Large intestine (tissue), 12 donors: ENCODE results near the gene PMF1. TPM values are rescaled to one million over a fixed set of nuclear protein-coding genes. Genes with fewer than 3 reads are reported as not detected.

Source experiments
- DNase-seq, 2 donors: peaks; one replicate each; pipeline versions ENCODE4 v3.0.0 to v3.0.0-alpha.2; 2013
- H3K27ac ChIP-seq: one replicate; pipeline ENCODE4 v1.5.1; 2013; ENCODE audit warnings: low read length
- H3K27me3 ChIP-seq: 2 replicates; pipeline ENCODE4 v1.6.1; 2013; ENCODE audit warnings: low read length; ENCODE audit not compliant: control insufficient read depth, insufficient read depth
- H3K36me3 ChIP-seq: 2 replicates; pipeline ENCODE4 v1.6.1; 2013; ENCODE audit warnings: low read length; ENCODE audit not compliant: control insufficient read depth, insufficient read depth
- H3K4me1 ChIP-seq: one replicate; pipeline ENCODE4 v1.6.1; 2013; ENCODE audit warnings: low read length; ENCODE audit not compliant: control insufficient read depth, insufficient read depth
- H3K4me3 ChIP-seq: one replicate; pipeline ENCODE4 v1.5.1; 2013; ENCODE audit warnings: low read length
- H3K9me3 ChIP-seq: one replicate; pipeline ENCODE4 v1.6.1; 2013; ENCODE audit warnings: mild to moderate bottlenecking, low read depth, low read length, moderate library complexity; ENCODE audit not compliant: control insufficient read depth
- WGBS: methylation state at CpG from one replicate; pipeline ENCODE4 v1.1.5; 2013; ENCODE audit warnings: low lambda C conversion rate; ENCODE audit not compliant: insufficient coverage; 5-methylcytosine and 5-hydroxymethylcytosine counted together
- long read RNA-seq, 11 donors: transcript quantifications; one replicate each; lab custom pipeline, GENCODE V29; 2026
- polyA plus RNA-seq: library from polyadenylated mRNA; unstranded; fragments of 120-200 nt; gene quantifications from one replicate; pipeline ENCODE4 v1.2.1, GENCODE V29; 2013

PMF1 gene, protein sequence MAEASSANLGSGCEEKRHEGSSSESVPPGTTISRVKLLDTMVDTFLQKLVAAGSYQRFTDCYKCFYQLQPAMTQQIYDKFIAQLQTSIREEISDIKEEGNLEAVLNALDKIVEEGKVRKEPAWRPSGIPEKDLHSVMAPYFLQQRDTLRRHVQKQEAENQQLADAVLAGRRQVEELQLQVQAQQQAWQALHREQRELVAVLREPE
- 63.4 TPM for polyA plus RNA-seq
- long read RNA-seq, donor 1, transcript PMF1-202 (5 exons, 1,068 nt), result major isoform, 6 of 25 reads
- long read RNA-seq, donor 1, partial matches to known transcripts, result 19 of 25 reads
- long read RNA-seq, donor 1, other reads (novel, unspliced or antisense), result 0 of 25 reads
- long read RNA-seq, donor 2, transcript PMF1-202 (5 exons, 1,068 nt), result major isoform, 31 of 45 reads
- long read RNA-seq, donor 2, partial matches to known transcripts, result 9 of 45 reads
- long read RNA-seq, donor 2, other reads (novel, unspliced or antisense), result 0 of 45 reads
- long read RNA-seq, donor 3, result 0 reads
- long read RNA-seq, donor 4, partial matches to known transcripts, result 0 of 2 reads
- long read RNA-seq, donor 4, other reads (novel, unspliced or antisense), result 0 of 2 reads
- long read RNA-seq, donor 5, transcript PMF1-202 (5 exons, 1,068 nt), result major isoform, 21 of 45 reads
- long read RNA-seq, donor 5, partial matches to known transcripts, result 24 of 45 reads
- long read RNA-seq, donor 5, other reads (novel, unspliced or antisense), result 0 of 45 reads
- long read RNA-seq, donor 6, transcript PMF1-202 (5 exons, 1,068 nt), result major isoform, 23 of 41 reads
- long read RNA-seq, donor 6, partial matches to known transcripts, result 17 of 41 reads
- long read RNA-seq, donor 6, other reads (novel, unspliced or antisense), result 0 of 41 reads
- long read RNA-seq, donor 7, transcript PMF1-202 (5 exons, 1,068 nt), result major isoform, 12 of 18 reads
- long read RNA-seq, donor 7, partial matches to known transcripts, result 6 of 18 reads
- long read RNA-seq, donor 7, other reads (novel, unspliced or antisense), result 0 of 18 reads
- long read RNA-seq, donor 8, transcript PMF1-202 (5 exons, 1,068 nt), result major isoform, 16 of 62 reads
- long read RNA-seq, donor 8, partial matches to known transcripts, result 39 of 62 reads
- long read RNA-seq, donor 8, other reads (novel, unspliced or antisense), result 0 of 62 reads
- long read RNA-seq, donor 9, transcript PMF1-202 (5 exons, 1,068 nt), result major isoform, 25 of 25 reads
- long read RNA-seq, donor 9, partial matches to known transcripts, result 0 of 25 reads
- long read RNA-seq, donor 9, other reads (novel, unspliced or antisense), result 0 of 25 reads
- long read RNA-seq, donor 10, transcript PMF1-202 (5 exons, 1,068 nt), result major isoform, 31 of 35 reads
- long read RNA-seq, donor 10, partial matches to known transcripts, result 0 of 35 reads
- long read RNA-seq, donor 10, other reads (novel, unspliced or antisense), result 0 of 35 reads
- long read RNA-seq, donor 11, transcript PMF1-202 (5 exons, 1,068 nt), result major isoform, 12 of 30 reads
- long read RNA-seq, donor 11, partial matches to known transcripts, result 18 of 30 reads
- long read RNA-seq, donor 11, other reads (novel, unspliced or antisense), result 0 of 30 reads

DNA sequence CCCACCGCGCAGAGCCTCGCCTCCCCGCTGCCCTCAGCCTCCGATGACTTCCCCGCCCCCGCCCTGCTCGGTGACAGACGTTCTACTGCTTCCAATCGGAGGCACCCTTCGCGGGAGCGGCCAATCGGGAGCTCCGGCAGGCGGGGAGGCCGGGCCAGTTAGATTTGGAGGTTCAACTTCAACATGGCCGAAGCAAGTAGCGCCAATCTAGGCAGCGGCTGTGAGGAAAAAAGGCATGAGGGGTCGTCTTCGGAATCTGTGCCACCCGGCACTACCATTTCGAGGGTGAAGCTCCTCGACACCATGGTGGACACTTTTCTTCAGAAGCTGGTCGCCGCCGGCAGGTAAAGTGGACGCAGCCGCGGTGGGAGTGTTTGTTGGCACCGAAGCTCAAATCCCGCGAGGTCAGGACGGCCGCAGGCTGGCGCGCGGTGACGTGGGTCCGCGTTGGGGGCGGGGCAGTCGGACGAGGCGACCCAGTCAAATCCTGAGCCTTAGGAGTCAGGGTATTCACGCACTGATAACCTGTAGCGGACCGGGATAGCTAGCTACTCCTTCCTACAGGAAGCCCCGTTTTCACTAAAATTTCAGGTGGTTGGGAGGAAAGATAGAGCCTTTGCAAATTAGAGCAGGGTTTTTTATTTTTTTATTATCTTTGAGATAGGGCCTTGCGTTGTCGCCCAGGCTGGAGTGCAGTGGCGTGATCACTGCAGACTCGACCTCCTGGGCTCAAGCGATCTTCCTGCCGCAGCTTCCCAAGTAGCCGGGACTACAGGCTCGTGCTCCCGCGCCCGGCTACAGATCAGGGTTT, at the start of gene PMF1:
TSS of gene PMF1 (plus strand) at position 175 of the 811 bp plus-strand sequence. CDS start at position 184, 9 bp downstream.
- WGBS, result no CpG with 5 or more reads among the region's 61 CpGs
- peak; percentile 96 to 99 for DNase-seq
- Histone ChIP-seq H3K27ac (peak within 1 kb of the TSS; percentile 94), H3K36me3 (peaks cover 56% of the 10 kb centered on the region), H3K9me3 (peaks cover 2% of the 10 kb centered on the region), H3K4me1 (peaks cover 9% of the 10 kb centered on the region), H3K4me3 (peak within 1 kb of the TSS; percentile 71), H3K27me3 (no peaks in the 10 kb centered on the region)

DNA sequence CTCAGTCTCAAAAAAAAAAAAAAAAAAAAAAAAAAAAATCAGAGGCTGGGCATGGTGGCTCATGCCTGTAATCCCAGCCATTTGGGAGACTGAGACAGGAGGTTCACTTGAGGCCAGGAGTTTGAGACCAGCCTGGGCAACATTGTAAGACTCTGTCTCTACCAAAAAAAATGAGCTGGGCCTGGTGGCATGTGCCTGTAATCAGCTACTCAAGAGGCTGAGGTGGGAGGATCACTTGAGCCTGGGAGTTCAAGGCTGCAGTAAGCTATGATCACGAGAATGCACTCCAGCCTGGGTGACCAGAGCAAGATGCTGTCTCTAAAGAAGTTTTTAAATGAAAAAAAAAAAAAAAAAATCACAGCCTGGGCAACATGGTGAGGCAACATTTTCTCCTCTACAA, 49.1 kb upstream of the PMF1 start:
- no CpG with 5 or more reads among the region's 1 CpG for WGBS
- Histone ChIP-seq H3K4me3 (no peak overlapping the region), H3K27ac (no peak overlapping the region), H3K36me3 (no peaks in the 10 kb centered on the region), H3K4me1 (peaks cover 9% of the 10 kb centered on the region), H3K27me3 (no peaks in the 10 kb centered on the region), H3K9me3 (no peaks in the 10 kb centered on the region)
- DNase-seq, result no peak

DNA sequence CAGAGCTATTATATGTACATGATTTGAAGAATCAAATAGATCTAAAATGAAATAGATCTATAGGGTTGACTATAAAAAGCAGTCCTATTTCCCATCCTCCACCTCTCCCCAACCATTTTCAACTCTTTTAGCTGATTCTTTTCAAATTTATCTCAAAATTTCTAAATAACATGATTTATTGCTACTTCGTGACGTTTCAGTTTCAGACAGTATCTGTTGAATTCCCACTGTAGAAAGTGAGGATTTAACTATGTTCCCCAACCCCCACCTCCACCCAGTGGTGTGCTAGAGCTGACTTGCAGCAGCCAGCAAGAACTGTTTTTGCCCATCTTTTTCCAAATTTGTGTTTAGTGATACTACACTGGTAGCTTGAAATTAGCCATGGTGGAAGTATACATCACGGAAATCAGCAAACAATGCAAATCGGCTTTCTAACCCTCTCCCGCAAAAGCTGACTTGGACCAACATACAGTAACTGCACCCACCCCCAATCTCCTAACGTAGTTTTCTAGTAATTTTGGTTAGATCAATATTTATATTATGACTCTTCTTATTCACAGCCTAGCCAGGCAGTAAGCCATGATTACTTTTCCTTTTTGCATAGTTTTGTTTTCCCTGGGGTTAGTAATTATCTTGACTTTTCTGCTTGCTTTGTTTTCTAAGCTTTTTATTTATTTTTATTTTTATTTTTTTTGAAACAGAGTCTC, 48.5 kb upstream of the PMF1 start:
- no peak overlapping the region for H3K27ac ChIP-seq

DNA sequence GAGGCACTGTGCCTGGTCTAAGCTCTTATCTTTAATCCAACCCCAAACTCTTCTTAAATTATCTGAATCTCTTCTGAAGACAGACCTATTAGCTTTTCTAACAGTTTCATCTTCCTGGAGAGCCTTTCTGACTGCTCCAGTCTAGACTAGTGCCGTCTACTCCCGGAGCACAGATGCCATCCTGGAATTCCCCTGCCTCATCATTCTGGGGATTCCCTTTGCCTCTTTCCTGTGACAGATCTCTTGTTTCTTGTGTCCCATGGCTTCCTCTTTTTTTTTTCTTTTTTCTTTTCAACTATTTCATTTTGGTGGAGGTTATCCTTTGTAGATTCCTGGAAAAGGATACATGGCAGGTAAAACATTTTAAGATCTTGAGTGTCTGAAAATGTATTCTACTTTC, 47.7 kb upstream of the PMF1 start:
- no peak overlapping the region for H3K4me3 ChIP-seq
- no peaks in the 10 kb centered on the region for H3K27me3 ChIP-seq
- no peak overlapping the region for H3K27ac ChIP-seq
- H3K36me3 ChIP-seq, result no peaks in the 10 kb centered on the region
- H3K9me3 ChIP-seq, result no peaks in the 10 kb centered on the region
- DNase-seq, result no peak
- H3K4me1 ChIP-seq, result peaks cover 9% of the 10 kb centered on the region
- no CpG with 5 or more reads among the region's 2 CpGs for WGBS

More for the DNA sequence above, 48.5 kb upstream of the PMF1 start:
- Histone ChIP-seq H3K27me3 (no peaks in the 10 kb centered on the region), H3K4me1 (peaks cover 9% of the 10 kb centered on the region), H3K9me3 (no peaks in the 10 kb centered on the region), H3K4me3 (no peak overlapping the region), H3K36me3 (no peaks in the 10 kb centered on the region)
- no peak for DNase-seq
- WGBS, result 89% methylated on average over 3 of the region's 6 CpGs

DNA sequence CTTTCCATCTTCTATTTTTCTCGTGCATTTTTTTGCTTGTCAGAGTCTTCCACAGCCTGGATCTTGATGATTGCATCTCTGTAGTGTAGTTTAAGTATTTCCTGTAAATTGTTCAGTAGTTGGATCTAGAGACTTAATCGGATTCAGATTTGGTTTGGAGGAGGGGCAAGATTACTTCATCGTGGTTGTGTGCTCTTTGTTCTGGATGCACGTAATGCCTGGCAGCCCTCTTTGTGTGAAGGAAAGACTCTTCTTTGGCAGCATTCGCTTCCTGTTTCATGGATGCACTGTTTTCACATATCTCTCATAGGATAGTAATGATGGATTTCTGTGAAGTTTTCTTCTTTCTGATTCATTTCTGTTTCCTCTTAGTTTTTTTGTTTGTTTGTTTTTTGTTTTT, 45.3 kb upstream of the PMF1 start:
- DNase-seq, result no peak
- H3K9me3 ChIP-seq, result no peaks in the 10 kb centered on the region
- H3K27ac ChIP-seq, result no peak overlapping the region
- no peaks in the 10 kb centered on the region for H3K4me1 ChIP-seq
- WGBS, result 92% methylated on average over 2 of the region's 5 CpGs
- H3K36me3 ChIP-seq, result no peaks in the 10 kb centered on the region
- no peak overlapping the region for H3K4me3 ChIP-seq
- H3K27me3 ChIP-seq, result no peaks in the 10 kb centered on the region

DNA sequence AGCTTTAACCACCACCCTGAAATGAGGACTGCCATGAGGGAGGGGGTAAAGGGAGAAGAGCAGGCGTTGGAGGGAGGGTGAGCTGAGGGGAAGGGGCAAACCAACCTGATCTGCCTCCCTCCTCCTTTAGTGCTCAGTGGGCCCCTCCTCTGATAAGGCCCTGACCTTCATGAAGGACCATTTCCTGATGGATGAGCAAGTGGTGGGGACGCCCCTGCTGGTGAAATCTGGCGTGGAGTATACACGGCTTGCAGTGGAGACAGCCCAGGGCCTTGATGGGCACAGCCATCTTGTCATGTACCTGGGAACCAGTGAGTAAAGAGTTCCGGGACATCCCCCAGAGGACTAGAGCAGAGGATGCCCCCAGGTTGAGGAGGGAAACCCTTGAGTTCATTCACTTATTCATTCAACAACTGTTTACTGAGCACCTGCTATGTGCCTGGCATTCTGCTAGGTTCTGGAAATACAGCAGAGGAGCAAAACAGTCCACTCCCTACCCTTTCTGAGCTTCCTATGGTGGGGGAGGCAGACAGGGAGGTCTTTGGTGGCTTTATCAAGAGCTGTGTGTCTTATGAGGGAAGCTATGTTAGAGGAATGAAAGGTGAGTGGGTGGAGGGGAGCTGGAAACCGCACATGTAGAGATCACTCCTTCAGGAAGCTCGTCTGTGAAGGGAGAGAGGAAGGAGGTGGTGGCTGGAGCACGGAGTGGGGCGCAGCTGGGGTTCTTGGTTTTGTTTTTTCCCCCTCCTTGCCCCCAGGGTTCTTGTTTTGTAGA, 39.9 kb upstream of the PMF1 start:
- no peaks in the 10 kb centered on the region for H3K36me3 ChIP-seq
- no peak for DNase-seq
- no peaks in the 10 kb centered on the region for H3K4me1 ChIP-seq
- H3K9me3 ChIP-seq, result no peaks in the 10 kb centered on the region
- no peaks in the 10 kb centered on the region for H3K27me3 ChIP-seq
- WGBS, result no CpG with 5 or more reads among the region's 9 CpGs
- no peak overlapping the region for H3K4me3 ChIP-seq
- no peak overlapping the region for H3K27ac ChIP-seq

DNA sequence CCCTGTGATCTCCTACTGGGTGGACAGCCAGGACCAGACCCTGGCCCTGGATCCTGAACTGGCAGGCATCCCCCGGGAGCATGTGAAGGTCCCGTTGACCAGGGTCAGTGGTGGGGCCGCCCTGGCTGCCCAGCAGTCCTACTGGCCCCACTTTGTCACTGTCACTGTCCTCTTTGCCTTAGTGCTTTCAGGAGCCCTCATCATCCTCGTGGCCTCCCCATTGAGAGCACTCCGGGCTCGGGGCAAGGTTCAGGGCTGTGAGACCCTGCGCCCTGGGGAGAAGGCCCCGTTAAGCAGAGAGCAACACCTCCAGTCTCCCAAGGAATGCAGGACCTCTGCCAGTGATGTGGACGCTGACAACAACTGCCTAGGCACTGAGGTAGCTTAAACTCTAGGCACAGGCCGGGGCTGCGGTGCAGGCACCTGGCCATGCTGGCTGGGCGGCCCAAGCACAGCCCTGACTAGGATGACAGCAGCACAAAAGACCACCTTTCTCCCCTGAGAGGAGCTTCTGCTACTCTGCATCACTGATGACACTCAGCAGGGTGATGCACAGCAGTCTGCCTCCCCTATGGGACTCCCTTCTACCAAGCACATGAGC, 36.1 kb upstream of the PMF1 start:
- Histone ChIP-seq H3K27ac (no peak overlapping the region), H3K36me3 (no peaks in the 10 kb centered on the region), H3K27me3 (no peaks in the 10 kb centered on the region), H3K4me1 (peaks cover 18% of the 10 kb centered on the region), H3K4me3 (no peak overlapping the region), H3K9me3 (no peaks in the 10 kb centered on the region)
- WGBS, result no CpG with 5 or more reads among the region's 12 CpGs
- DNase-seq, result no peak

DNA sequence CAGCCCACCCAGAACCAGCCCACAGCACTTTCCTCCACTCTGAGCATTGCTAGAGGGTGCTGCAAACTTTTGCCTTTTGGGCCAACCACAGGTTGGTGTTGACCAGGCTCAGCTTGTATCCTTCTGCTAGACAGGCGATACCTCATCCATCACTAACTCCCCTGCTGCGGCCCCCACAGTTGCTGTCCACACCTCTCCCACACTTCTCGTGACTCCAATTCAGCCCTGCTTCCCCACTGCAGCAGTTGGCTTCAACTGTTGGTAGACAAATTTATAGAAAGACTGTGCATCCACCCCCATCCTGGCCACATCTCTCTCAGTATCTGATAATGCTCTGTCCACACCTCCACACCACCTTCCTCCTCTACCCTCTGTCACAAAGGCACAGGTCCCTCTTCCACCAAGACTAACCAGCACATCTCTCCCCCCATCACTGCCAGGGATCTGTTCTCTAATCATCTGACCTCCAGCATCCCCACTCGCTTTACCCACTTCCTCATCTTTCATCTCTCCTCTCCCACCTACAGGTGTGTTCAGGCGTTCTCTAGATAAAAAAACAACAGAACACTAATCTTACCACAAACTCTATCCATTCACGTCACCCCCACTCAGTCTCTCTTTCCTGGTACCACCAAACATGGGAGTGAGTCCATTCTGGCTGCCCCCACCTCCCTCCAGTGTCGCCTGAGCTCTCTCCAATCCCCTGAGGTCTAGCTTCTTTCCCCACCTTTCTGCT, 34.7 kb upstream of the PMF1 start:
- peaks cover 21% of the 10 kb centered on the region for H3K4me1 ChIP-seq
- H3K4me3 ChIP-seq, result no peak overlapping the region
- no peaks in the 10 kb centered on the region for H3K9me3 ChIP-seq
- H3K36me3 ChIP-seq, result no peaks in the 10 kb centered on the region
- H3K27me3 ChIP-seq, result no peaks in the 10 kb centered on the region
- H3K27ac ChIP-seq, result no peak overlapping the region
- WGBS, result 80% methylated on average over 1 of the region's 7 CpGs
- DNase-seq, result no peak
